SK-N-SH (cell line): ENCODE measurements around the gene TMC1. TPM values are rescaled to one million over a fixed set of nuclear protein-coding genes. Genes with fewer than 3 reads are reported as not detected.

Experiments
- CTCF ChIA-PET: fragments of 300-600, 350-600 bp; formaldehyde crosslinking; extraction: SDS; loops from one replicate; lab custom pipeline; 2021; lab: Yijun Ruan, JAX
- POLR2A ChIA-PET: fragments of 350-600 bp; sonication (Branson Sonifier 250); formaldehyde crosslinking; extraction: SDS; loops from one replicate; lab custom pipeline; 2020; ENCODE audit warnings: antibody characterized with exemption, inconsistent platforms; lab: Yijun Ruan, JAX
- DNase-seq: peaks from one replicate; pipeline ENCODE4 v3.0.0; 2012
- H2AFZ ChIP-seq: fragments of 200-600 bp; sonication (generic); 2 replicates; pipeline ENCODE4 v1.8.1; 2016; ENCODE audit warnings: antibody characterized with exemption, mild to moderate bottlenecking, low read depth
- H3F3A ChIP-seq: fragments of 200-600 bp; sonication (generic); replicated peaks from 2 replicates; pipeline ENCODE3; 2016; ENCODE audit warnings: antibody characterized with exemption, mild to moderate bottlenecking; ENCODE audit not compliant: insufficient read depth
- H3K27ac ChIP-seq, 2 experiments: fragments of 200-500 bp in 1 of 2; fragments of 200-600 bp in 1 of 2; sonication (Bioruptor generic) in 1 of 2; sonication (generic), shearing (Covaris generic) in 1 of 2; 2 replicates each; pipeline versions ENCODE4 v1.5.1 to v1.6.1; 2014 to 2016; ENCODE audit warnings: low read depth in 2 of 2, inconsistent platforms in 1 of 2, low read length in 1 of 2, mild to moderate bottlenecking in 1 of 2, mixed read lengths in 1 of 2
- H3K27me3 ChIP-seq: fragments of 200-600 bp; sonication (generic), shearing (Covaris generic); 2 replicates; pipeline ENCODE4 v1.6.1; 2016; ENCODE audit warnings: mixed run types; ENCODE audit not compliant: insufficient read depth
- H3K36me3 ChIP-seq, 2 experiments: fragments of 200-500 bp in 1 of 2; fragments of 200-600 bp in 1 of 2; sonication (Bioruptor generic) in 1 of 2; sonication (generic) in 1 of 2; replicated peaks in 1 of 2; 2 replicates each; pipeline versions ENCODE3 to v1.5.1; 2014 to 2016; ENCODE audit warnings: low read length in 1 of 2, mild to moderate bottlenecking in 1 of 2; ENCODE audit not compliant: insufficient read depth in 2 of 2, control insufficient read depth in 1 of 2
- H3K4me1 ChIP-seq, 2 experiments: fragments of 200-500 bp in 1 of 2; fragments of 200-600 bp in 1 of 2; sonication (Bioruptor generic) in 1 of 2; sonication (generic), shearing (Covaris generic) in 1 of 2; 2 replicates each; pipeline versions ENCODE4 v1.5.1 to v1.6.1; 2014 to 2016; ENCODE audit warnings: low read depth in 1 of 2, low read length in 1 of 2, mixed run types in 1 of 2; ENCODE audit not compliant: insufficient read depth in 2 of 2, control insufficient read depth in 1 of 2
- H3K4me2 ChIP-seq: fragments of 200-600 bp; sonication (generic), shearing (Covaris generic); 2 replicates; pipeline ENCODE4 v1.6.1; 2017; ENCODE audit warnings: mixed run types
- H3K4me3 ChIP-seq, 2 experiments: fragments of 200-500 bp in 1 of 2; fragments of 200-600 bp in 1 of 2; sonication (Bioruptor generic) in 1 of 2; sonication (generic), shearing (Covaris generic) in 1 of 2; 2 replicates each; pipeline versions ENCODE4 v1.5.1 to v1.8.1; 2014 to 2016; ENCODE audit warnings: low read depth in 2 of 2, inconsistent platforms in 1 of 2, low read length in 1 of 2, mild to moderate bottlenecking in 1 of 2, mixed read lengths in 1 of 2, moderate library complexity in 1 of 2
- H3K79me2 ChIP-seq: fragments of 200-600 bp; sonication (generic); 2 replicates; pipeline ENCODE4 v1.8.1; 2017; ENCODE audit warnings: mild to moderate bottlenecking; ENCODE audit not compliant: insufficient read depth
- H3K9ac ChIP-seq: fragments of 200-600 bp; sonication (generic); 2 replicates; pipeline ENCODE4 v1.6.1; 2017; ENCODE audit warnings: mixed run types
- H3K9me2 ChIP-seq: fragments of 200-600 bp; sonication (generic); 2 replicates; pipeline ENCODE4 v1.6.1; 2017; ENCODE audit warnings: mixed run types
- H3K9me3 ChIP-seq: fragments of 200-600 bp; sonication (generic); 2 replicates; pipeline ENCODE4 v1.6.1; 2017; ENCODE audit warnings: mixed run types, mild to moderate bottlenecking, moderate library complexity
- H4K20me1 ChIP-seq: fragments of 200-600 bp; sonication (generic); 2 replicates; pipeline ENCODE4 v1.6.1; 2017; ENCODE audit warnings: mild to moderate bottlenecking, mixed run types; ENCODE audit not compliant: insufficient read depth
- EZH2phosphoT487 ChIP-seq: fragments of 200-600 bp; sonication (generic); IDR thresholded peaks from 2 replicates; pipeline ENCODE4 v1.6.1; 2017; ENCODE audit warnings: low read depth, mixed run types, mild to moderate bottlenecking, antibody characterized with exemption, moderate library complexity, borderline replicate concordance
- FOSL2 ChIP-seq: IDR thresholded peaks from 2 replicates; pipeline ENCODE4 v1.4.0; 2012; ENCODE audit warnings: low read depth, mild to moderate bottlenecking, moderate library complexity, borderline replicate concordance
- FOXJ3 ChIP-seq: sonication (generic); formaldehyde crosslinking; IDR thresholded peaks from 2 replicates; pipeline ENCODE4 v1.5.1; 2020; ENCODE audit warnings: mild to moderate bottlenecking, missing genetic modification reagents
- GATA2 ChIP-seq: sonication (generic); formaldehyde crosslinking; IDR thresholded peaks from 2 replicates; pipeline ENCODE4 v1.5.0; 2020; ENCODE audit warnings: mild to moderate bottlenecking, missing genetic modification reagents
- IRF3 ChIP-seq: fragments of 150-350 bp; IDR thresholded peaks from 2 replicates; pipeline ENCODE4 v1.6.1; 2016; ENCODE audit warnings: mild to moderate bottlenecking, low read depth, low read length
- JUND ChIP-seq: IDR thresholded peaks from 2 replicates; pipeline ENCODE4 v1.4.0; 2012
- MEF2A ChIP-seq: IDR thresholded peaks from 2 replicates; pipeline ENCODE4 v1.4.0; 2012; ENCODE audit warnings: low read depth, borderline replicate concordance
- MXI1 ChIP-seq: IDR thresholded peaks from 2 replicates; pipeline ENCODE4 v1.6.1; 2012; ENCODE audit warnings: mild to moderate bottlenecking, low read depth, low read length, improper control_type of control experiment
- NRF1 ChIP-seq: IDR thresholded peaks from 2 replicates; pipeline ENCODE4 v1.6.1; 2012; ENCODE audit warnings: low read depth, mild to moderate bottlenecking, low read length
- POLR2AphosphoS5 ChIP-seq: IDR thresholded peaks from 2 replicates; pipeline ENCODE4 v1.6.1; 2012; ENCODE audit warnings: low read depth, low read length
- RAD21 ChIP-seq: IDR thresholded peaks from 2 replicates; pipeline ENCODE4 v1.6.1; 2012; ENCODE audit warnings: mild to moderate bottlenecking, low read length
- RCOR1 ChIP-seq: fragments of 150-350 bp; IDR thresholded peaks from 2 replicates; pipeline ENCODE4 v1.6.1; 2017; ENCODE audit warnings: antibody characterized with exemption, low read length
- SIN3A ChIP-seq: IDR thresholded peaks from 2 replicates; pipeline ENCODE4 v1.6.1; 2012; ENCODE audit warnings: low read depth, mild to moderate bottlenecking, low read length, moderate library complexity, borderline replicate concordance
- SMC3 ChIP-seq: IDR thresholded peaks from 2 replicates; pipeline ENCODE4 v1.6.1; 2012; ENCODE audit warnings: low read depth, low read length, improper control_type of control experiment
- TEAD4 ChIP-seq: IDR thresholded peaks from 2 replicates; pipeline ENCODE4 v1.4.0; 2012; ENCODE audit warnings: mild to moderate bottlenecking, borderline replicate concordance; ENCODE audit not compliant: insufficient read depth
- WGBS: methylation state at CpG from one replicate; pipeline ENCODE4 v1.1.6; 2017; ENCODE audit warnings: low lambda C conversion rate; 5-methylcytosine and 5-hydroxymethylcytosine counted together
- polyA plus RNA-seq, 3 experiments: library from polyadenylated mRNA; depleted of rRNA; stranded (reverse); fragments of >200 nt; gene quantifications; 2 replicates each; pipeline ENCODE4 v1.2.3, GENCODE V29; 2012
- TF ChIP-seq, protein P1 (sequence below): IDR thresholded peaks from 2 replicates; pipeline ENCODE4 v1.4.0; 2012; ENCODE audit warnings: low read depth
- TF ChIP-seq, protein P2 (sequence below): fragments of 200-600 bp; sonication (generic); IDR thresholded peaks from 2 replicates; pipeline ENCODE4 v1.6.1; 2017; ENCODE audit warnings: antibody characterized with exemption, mild to moderate bottlenecking, moderate library complexity
- TF ChIP-seq, protein P3 (sequence below): IDR thresholded peaks from 2 replicates; pipeline ENCODE4; 2012
- TF ChIP-seq, protein P4 (sequence below): IDR thresholded peaks from 2 replicates; pipeline ENCODE4 v1.4.0; 2012; ENCODE audit warnings: low read depth, borderline replicate concordance
- TF ChIP-seq, protein P5 (sequence below): IDR thresholded peaks from 2 replicates; pipeline ENCODE4 v1.4.0; 2012; ENCODE audit warnings: low read depth, borderline replicate concordance

The TMC1 gene
- polyA plus RNA-seq, 1 of the 3 experiments (the other 2 are of a cell fraction), result not detected

DNA sequence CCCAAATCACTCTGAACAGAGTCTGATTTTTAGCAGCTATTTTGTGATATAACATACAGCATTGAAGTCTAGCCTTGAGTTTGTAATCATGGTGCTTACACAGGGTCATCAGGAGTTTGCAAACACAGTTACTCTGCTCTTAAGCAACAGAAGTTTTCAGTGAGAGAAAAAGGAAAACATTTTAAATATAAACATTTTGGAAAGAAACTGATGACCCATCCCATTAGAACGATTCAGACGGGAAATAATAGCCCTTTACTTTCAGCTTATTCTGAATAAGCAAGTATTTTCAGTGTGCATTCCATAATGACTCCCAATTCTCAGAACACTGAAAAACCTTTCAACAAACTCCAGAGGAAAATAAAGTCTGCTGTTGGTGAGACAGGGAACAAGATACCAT, 46.7 kb upstream of the TMC1 start:
- Histone ChIP-seq H3K9me2 (no peaks in the 10 kb centered on the region), H3K79me2 (no peaks in the 10 kb centered on the region), H3K4me1 (peaks cover 0 to 20% of the 10 kb centered on the region in 2 experiments), H3K27ac (peak overlapping the region in 1 of 2 experiments; percentile 31; a peak in 2 of 4 replicates), H3K9ac (no peak overlapping the region), H3K4me3 (no peak overlapping the region), H3K4me2 (no peak overlapping the region), H2AFZ (peak overlapping the region; percentile 45; the same call in 1 of the 2 replicates), H3K36me3 (no peaks in the 10 kb centered on the region), H3F3A (peaks cover 27% of the 10 kb centered on the region), H3K27me3 (no peaks in the 10 kb centered on the region), H3K9me3 (no peaks in the 10 kb centered on the region), H4K20me1 (no peaks in the 10 kb centered on the region)
- 40% methylated on average over 2 of the region's 2 CpGs for WGBS
- no peak for DNase-seq
- POLR2A ChIA-PET, result no interaction called here
- TF ChIP-seq, protein P1, sequence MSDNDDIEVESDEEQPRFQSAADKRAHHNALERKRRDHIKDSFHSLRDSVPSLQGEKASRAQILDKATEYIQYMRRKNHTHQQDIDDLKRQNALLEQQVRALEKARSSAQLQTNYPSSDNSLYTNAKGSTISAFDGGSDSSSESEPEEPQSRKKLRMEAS, result no peak
- TF ChIP-seq JUND (no peak), MXI1 (no peak), TEAD4 (no peak), NRF1 (no peak), MEF2A (no peak), POLR2AphosphoS5 (no peak), FOSL2 (no peak)
- CTCF ChIA-PET, result no interaction called here

GRCh38 chr9:72476100-72476499, 45.3 kb upstream of the TMC1 start:
- Histone ChIP-seq H3F3A (peaks cover 27% of the 10 kb centered on the region), H3K4me1 (peaks cover 0 to 20% of the 10 kb centered on the region in 2 experiments), H3K4me2 (no peak overlapping the region), H3K4me3 (no peak overlapping the region), H3K27me3 (no peaks in the 10 kb centered on the region), H3K9ac (no peak overlapping the region), H3K36me3 (no peaks in the 10 kb centered on the region), H3K79me2 (no peaks in the 10 kb centered on the region), H3K9me3 (no peaks in the 10 kb centered on the region), H3K27ac (no peak overlapping the region), H4K20me1 (no peaks in the 10 kb centered on the region), H2AFZ (no peak overlapping the region), H3K9me2 (no peaks in the 10 kb centered on the region)
- TF ChIP-seq, protein P2, sequence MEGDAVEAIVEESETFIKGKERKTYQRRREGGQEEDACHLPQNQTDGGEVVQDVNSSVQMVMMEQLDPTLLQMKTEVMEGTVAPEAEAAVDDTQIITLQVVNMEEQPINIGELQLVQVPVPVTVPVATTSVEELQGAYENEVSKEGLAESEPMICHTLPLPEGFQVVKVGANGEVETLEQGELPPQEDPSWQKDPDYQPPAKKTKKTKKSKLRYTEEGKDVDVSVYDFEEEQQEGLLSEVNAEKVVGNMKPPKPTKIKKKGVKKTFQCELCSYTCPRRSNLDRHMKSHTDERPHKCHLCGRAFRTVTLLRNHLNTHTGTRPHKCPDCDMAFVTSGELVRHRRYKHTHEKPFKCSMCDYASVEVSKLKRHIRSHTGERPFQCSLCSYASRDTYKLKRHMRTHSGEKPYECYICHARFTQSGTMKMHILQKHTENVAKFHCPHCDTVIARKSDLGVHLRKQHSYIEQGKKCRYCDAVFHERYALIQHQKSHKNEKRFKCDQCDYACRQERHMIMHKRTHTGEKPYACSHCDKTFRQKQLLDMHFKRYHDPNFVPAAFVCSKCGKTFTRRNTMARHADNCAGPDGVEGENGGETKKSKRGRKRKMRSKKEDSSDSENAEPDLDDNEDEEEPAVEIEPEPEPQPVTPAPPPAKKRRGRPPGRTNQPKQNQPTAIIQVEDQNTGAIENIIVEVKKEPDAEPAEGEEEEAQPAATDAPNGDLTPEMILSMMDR, result no peak
- TF ChIP-seq, protein P3, sequence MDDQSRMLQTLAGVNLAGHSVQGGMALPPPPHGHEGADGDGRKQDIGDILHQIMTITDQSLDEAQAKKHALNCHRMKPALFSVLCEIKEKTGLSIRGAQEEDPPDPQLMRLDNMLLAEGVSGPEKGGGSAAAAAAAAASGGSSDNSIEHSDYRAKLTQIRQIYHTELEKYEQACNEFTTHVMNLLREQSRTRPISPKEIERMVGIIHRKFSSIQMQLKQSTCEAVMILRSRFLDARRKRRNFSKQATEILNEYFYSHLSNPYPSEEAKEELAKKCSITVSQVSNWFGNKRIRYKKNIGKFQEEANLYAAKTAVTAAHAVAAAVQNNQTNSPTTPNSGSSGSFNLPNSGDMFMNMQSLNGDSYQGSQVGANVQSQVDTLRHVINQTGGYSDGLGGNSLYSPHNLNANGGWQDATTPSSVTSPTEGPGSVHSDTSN, result no peak
- TF ChIP-seq SIN3A (no peak), SMC3 (no peak), IRF3 (no peak), GATA2 (no peak), EZH2phosphoT487 (no peak), RAD21 (no peak), TEAD4 (no peak), FOXJ3 (CRISPR knock-in tag) (no peak), MXI1 (no peak), RCOR1 (no peak)
- TF ChIP-seq, protein P4, sequence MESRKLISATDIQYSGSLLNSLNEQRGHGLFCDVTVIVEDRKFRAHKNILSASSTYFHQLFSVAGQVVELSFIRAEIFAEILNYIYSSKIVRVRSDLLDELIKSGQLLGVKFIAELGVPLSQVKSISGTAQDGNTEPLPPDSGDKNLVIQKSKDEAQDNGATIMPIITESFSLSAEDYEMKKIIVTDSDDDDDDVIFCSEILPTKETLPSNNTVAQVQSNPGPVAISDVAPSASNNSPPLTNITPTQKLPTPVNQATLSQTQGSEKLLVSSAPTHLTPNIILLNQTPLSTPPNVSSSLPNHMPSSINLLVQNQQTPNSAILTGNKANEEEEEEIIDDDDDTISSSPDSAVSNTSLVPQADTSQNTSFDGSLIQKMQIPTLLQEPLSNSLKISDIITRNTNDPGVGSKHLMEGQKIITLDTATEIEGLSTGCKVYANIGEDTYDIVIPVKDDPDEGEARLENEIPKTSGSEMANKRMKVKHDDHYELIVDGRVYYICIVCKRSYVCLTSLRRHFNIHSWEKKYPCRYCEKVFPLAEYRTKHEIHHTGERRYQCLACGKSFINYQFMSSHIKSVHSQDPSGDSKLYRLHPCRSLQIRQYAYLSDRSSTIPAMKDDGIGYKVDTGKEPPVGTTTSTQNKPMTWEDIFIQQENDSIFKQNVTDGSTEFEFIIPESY, result no peak
- TF ChIP-seq, protein P5, sequence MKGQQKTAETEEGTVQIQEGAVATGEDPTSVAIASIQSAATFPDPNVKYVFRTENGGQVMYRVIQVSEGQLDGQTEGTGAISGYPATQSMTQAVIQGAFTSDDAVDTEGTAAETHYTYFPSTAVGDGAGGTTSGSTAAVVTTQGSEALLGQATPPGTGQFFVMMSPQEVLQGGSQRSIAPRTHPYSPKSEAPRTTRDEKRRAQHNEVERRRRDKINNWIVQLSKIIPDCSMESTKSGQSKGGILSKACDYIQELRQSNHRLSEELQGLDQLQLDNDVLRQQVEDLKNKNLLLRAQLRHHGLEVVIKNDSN, result no peak
- no peak for DNase-seq
- ChIA-PET CTCF (no interaction called here), POLR2A (no interaction called here)
- 21% methylated on average over 3 of the region's 3 CpGs for WGBS
